IMR-90 (cell line): ENCODE data around the gene LMNB1. TPM values are rescaled to one million over a fixed set of nuclear protein-coding genes. Genes with fewer than 3 reads are reported as not detected.
"Not testable (repeated sequence)": the region's sequence is repeated elsewhere in the genome, so short reads cannot be mapped to it uniquely, and the experiment has no call there.

Experiments used
- ATAC-seq: fragments of 200-7000 bp; cut with Tn5 transposase; 2 replicates; pipeline ENCODE4 v1.9.1; 2020; ENCODE audit warnings: low read depth, mild to moderate bottlenecking, moderate library complexity
- BruUV-seq: library from RNA; stranded (reverse); fragments of 400-500 nt; replicated peaks from 2 replicates; lab custom pipeline; 2021; lab: Mats Ljungman, UMichigan
- CTCF ChIA-PET: fragments of 300-600 bp; formaldehyde crosslinking; extraction: SDS; loops from one replicate; lab custom pipeline; 2021; ENCODE audit warnings: antibody characterized with exemption; lab: Yijun Ruan, JAX
- POLR2A ChIA-PET: fragments of 300-600 bp; sonication (Branson Sonifier 250); formaldehyde crosslinking; loops from one replicate; lab custom pipeline; 2022; ENCODE audit warnings: antibody characterized with exemption; ENCODE audit not compliant: unreplicated experiment; lab: Charles Lee
- DNase-seq: peaks from one replicate; pipeline ENCODE4 v3.0.0; 2013
- H2AFZ ChIP-seq: replicated peaks from 2 replicates; pipeline ENCODE3; 2013; ENCODE audit warnings: low read length, mild to moderate bottlenecking; ENCODE audit not compliant: poor library complexity
- H2AK5ac ChIP-seq: 2 replicates; pipeline ENCODE4 v1.6.1; 2013; ENCODE audit warnings: low read depth, low read length, inconsistent platforms
- H2AK9ac ChIP-seq: replicated peaks from 2 replicates; pipeline ENCODE3; 2013; ENCODE audit warnings: mild to moderate bottlenecking, low read depth, low read length, moderate library complexity; ENCODE audit not compliant: poor library complexity
- H2BK120ac ChIP-seq: 2 replicates; pipeline ENCODE4 v1.6.1; 2013; ENCODE audit warnings: low read depth, low read length, inconsistent platforms
- H2BK15ac ChIP-seq: 3 replicates; pipeline ENCODE4 v1.6.1; 2013; ENCODE audit warnings: low read depth, low read length, inconsistent platforms
- H2BK20ac ChIP-seq: 2 replicates; pipeline ENCODE4 v1.6.1; 2013; ENCODE audit warnings: low read depth, mild to moderate bottlenecking, inconsistent platforms, low read length, moderate library complexity
- H2BK5ac ChIP-seq: 2 replicates; pipeline ENCODE4 v1.6.1; 2013; ENCODE audit warnings: mild to moderate bottlenecking, low read depth, low read length, inconsistent platforms; ENCODE audit not compliant: poor library complexity, severe bottlenecking
- H3K14ac ChIP-seq: replicated peaks from 2 replicates; pipeline ENCODE4 v1.6.1; 2013; ENCODE audit warnings: low read depth, low read length, inconsistent platforms
- H3K18ac ChIP-seq: 2 replicates; pipeline ENCODE4 v1.6.1; 2013; ENCODE audit warnings: low read depth, low read length, control low read depth
- H3K23ac ChIP-seq: 2 replicates; pipeline ENCODE4 v1.6.1; 2013; ENCODE audit warnings: low read depth, low read length, inconsistent platforms
- H3K27ac ChIP-seq: 2 replicates; pipeline ENCODE4 v1.5.1; 2013; ENCODE audit warnings: mild to moderate bottlenecking, control low read depth, low read length; ENCODE audit not compliant: insufficient read depth
- H3K27me3 ChIP-seq: 2 replicates; pipeline ENCODE4 v1.6.1; 2013; ENCODE audit warnings: low read length; ENCODE audit not compliant: control insufficient read depth, insufficient read depth
- H3K36me3 ChIP-seq: 2 replicates; pipeline ENCODE4 v1.6.1; 2013; ENCODE audit warnings: low read length, mixed read lengths; ENCODE audit not compliant: control insufficient read depth, insufficient read depth
- H3K4ac ChIP-seq: 2 replicates; pipeline ENCODE4 v1.6.1; 2013; ENCODE audit warnings: low read depth, low read length, inconsistent platforms
- H3K4me1 ChIP-seq: 2 replicates; pipeline ENCODE4 v1.6.1; 2013; ENCODE audit warnings: low read length, mixed read lengths; ENCODE audit not compliant: control insufficient read depth, insufficient read depth
- H3K4me2 ChIP-seq: 2 replicates; pipeline ENCODE4 v1.6.1; 2013; ENCODE audit warnings: low read depth, mild to moderate bottlenecking, control low read depth, low read length, moderate library complexity
- H3K4me3 ChIP-seq: 2 replicates; pipeline ENCODE4 v1.5.1; 2013; ENCODE audit warnings: low read depth, mild to moderate bottlenecking, control low read depth, low read length, moderate library complexity; ENCODE audit not compliant: insufficient read depth
- H3K56ac ChIP-seq: 2 replicates; pipeline ENCODE4 v1.6.1; 2013; ENCODE audit warnings: low read length, inconsistent platforms; ENCODE audit not compliant: insufficient read depth; ENCODE audit errors: extremely low read depth
- H3K79me1 ChIP-seq, 2 experiments: 2 replicates each; pipeline ENCODE4 v1.6.1; 2013; ENCODE audit warnings: low read length in 2 of 2, inconsistent platforms in 1 of 2, low read depth in 1 of 2
- H3K9ac ChIP-seq: 2 replicates; pipeline ENCODE4 v1.6.1; 2013; ENCODE audit warnings: low read depth, low read length, control low read depth
- H3K9me1 ChIP-seq: 2 replicates; pipeline ENCODE4 v1.6.1; 2013; ENCODE audit warnings: low read length, inconsistent platforms; ENCODE audit not compliant: insufficient read depth
- H3K9me3 ChIP-seq: 2 replicates; pipeline ENCODE4 v1.6.1; 2013; ENCODE audit warnings: low read length; ENCODE audit not compliant: control insufficient read depth, insufficient read depth
- H4K20me1 ChIP-seq: 2 replicates; pipeline ENCODE4 v1.6.1; 2013; ENCODE audit warnings: low read length, inconsistent platforms; ENCODE audit not compliant: insufficient read depth
- H4K5ac ChIP-seq: 2 replicates; pipeline ENCODE4 v1.6.1; 2013; ENCODE audit warnings: mild to moderate bottlenecking, low read depth, low read length, control low read depth
- H4K8ac ChIP-seq, 2 experiments: 2 replicates each; pipeline ENCODE4 v1.6.1; 2013; ENCODE audit warnings: low read depth in 2 of 2, low read length in 2 of 2, control low read depth in 1 of 2, inconsistent platforms in 1 of 2
- H4K91ac ChIP-seq: 2 replicates; pipeline ENCODE4 v1.6.1; 2013; ENCODE audit warnings: low read depth, low read length, inconsistent platforms; ENCODE audit not compliant: insufficient read depth
- BHLHE40 ChIP-seq: fragments of 150-350 bp; IDR thresholded peaks from 2 replicates; pipeline ENCODE4 v1.6.1; 2016; ENCODE audit warnings: mild to moderate bottlenecking, low read depth, low read length
- FOS ChIP-seq: fragments of 150-350 bp; IDR thresholded peaks from 2 replicates; pipeline ENCODE4 v1.6.1; 2016; ENCODE audit warnings: low read depth, low read length
- MAFK ChIP-seq: IDR thresholded peaks from 2 replicates; pipeline ENCODE4 v1.6.1; 2012; ENCODE audit warnings: low read depth, low read length, improper control_type of control experiment
- POLR2A ChIP-seq: IDR thresholded peaks from 2 replicates; pipeline ENCODE4 v1.6.1; 2012; ENCODE audit warnings: mild to moderate bottlenecking, low read depth, low read length
- RCOR1 ChIP-seq: IDR thresholded peaks from 2 replicates; pipeline ENCODE4 v1.6.1; 2012; ENCODE audit warnings: mild to moderate bottlenecking, low read length, improper control_type of control experiment; ENCODE audit not compliant: insufficient replicate concordance
- RFX5 ChIP-seq: IDR thresholded peaks from 2 replicates; pipeline ENCODE4 v1.8.0; 2012; ENCODE audit warnings: low read depth, mild to moderate bottlenecking, low read length, moderate library complexity
- WGBS, 2 experiments: methylation state at CpG; one replicate each; pipeline versions ENCODE4 v1.1.5 to v1.1.7; 2013; ENCODE audit warnings: missing lambda C conversion rate in 2 of 2; ENCODE audit not compliant: insufficient read length in 1 of 2; ENCODE audit errors: extremely low coverage in 2 of 2; 5-methylcytosine and 5-hydroxymethylcytosine counted together
- dilution Hi-C: fragments of 300-500 bp; cut with HindIII; formaldehyde crosslinking; loops from one replicate; pipeline ENCODE4 v1.14.3; 2018; ENCODE audit warnings: low sequenced_read_pairs; ENCODE audit not compliant: unreplicated experiment
- in situ Hi-C: fragments of 300-500 bp; cut with MboI; formaldehyde crosslinking; loops from 3 replicates; pipeline ENCODE4 v1.14.3; 2019; ENCODE audit warnings: low sequenced_read_pairs, inconsistent platforms, mixed read lengths
- intact Hi-C: fragments of 100-400 bp; cut with micrococcal nuclease; formaldehyde crosslinking; loops from 2 replicates; pipeline ENCODE4 v1.10.0; 2022
- polyA plus RNA-seq, 3 experiments: library from polyadenylated mRNA; depleted of rRNA; stranded (reverse); fragments of >200 nt; gene quantifications; 2 replicates each; pipeline ENCODE4 v1.2.3, GENCODE V29; 2012; ENCODE audit warnings: low replicate concordance in 1 of 3
- total RNA-seq: library from RNA; depleted of rRNA; stranded (reverse); fragments of >200 nt; gene quantifications from 2 replicates; pipeline ENCODE4 v1.2.3, GENCODE V29; 2012

The LMNB1 gene
- total and polyA plus RNA-seq, 2 of the 4 experiments (the other 2 are of a cell fraction): 36.0 to 53.6 TPM

DNA sequence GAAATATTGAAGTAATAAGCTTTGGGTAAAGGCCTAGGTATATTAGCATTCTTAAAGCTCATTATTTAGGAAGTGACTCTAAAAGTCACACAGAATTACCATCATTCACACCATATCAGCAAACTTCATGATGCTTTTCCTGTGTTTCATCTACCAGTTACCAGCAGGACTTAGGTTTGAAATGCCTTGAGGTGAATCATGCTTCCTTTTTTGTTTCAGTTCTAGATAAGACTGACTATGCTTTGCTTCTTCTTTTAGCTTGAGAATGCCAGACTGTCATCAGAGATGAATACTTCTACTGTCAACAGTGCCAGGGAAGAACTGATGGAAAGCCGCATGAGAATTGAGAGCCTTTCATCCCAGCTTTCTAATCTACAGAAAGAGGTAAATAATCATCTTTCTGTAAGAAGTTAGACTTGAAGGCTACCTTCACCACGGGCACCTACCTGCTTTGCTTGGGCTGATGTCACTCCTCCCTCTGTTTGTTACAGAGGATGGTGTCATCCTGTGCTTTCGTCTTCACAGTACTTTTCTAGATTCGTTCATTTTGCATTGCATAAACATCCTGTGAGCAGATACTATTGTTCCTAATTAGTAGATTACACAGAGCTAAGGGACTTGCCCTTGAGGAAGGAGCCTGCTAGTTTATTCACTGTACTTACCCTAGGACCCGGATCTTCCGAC lies 34.7 kb downstream of the LMNB1 start (continued):
- no peak for TF ChIP-seq RCOR1

DNA sequence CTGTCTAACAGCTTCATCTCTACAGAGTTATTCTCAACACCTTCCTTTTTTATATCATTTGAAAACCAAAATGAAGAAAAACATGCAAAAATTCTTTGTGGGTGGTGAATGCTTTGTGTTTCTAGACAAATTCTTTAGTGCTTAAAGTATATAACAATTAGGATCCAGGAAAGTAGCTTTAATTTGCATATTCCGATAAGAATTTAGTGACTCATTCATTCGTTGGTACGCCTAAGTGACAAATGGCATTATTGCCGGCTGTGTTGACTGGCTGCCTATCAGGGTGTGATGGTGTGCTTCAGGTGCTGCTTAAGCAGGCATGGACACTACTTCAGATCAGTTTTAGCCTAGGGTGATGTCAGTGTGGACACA lies 35.2 kb downstream of the LMNB1 start:
- H2BK5ac ChIP-seq: peak overlapping the region; percentile 87
- WGBS, 2 experiments: no CpG with 5 or more reads among the region's 4 CpGs
- H4K8ac ChIP-seq: peak overlapping the region in 1 of 2 experiments; percentile 45; a peak in 2 of 4 replicates
- no peak overlapping the region for H3K4me3 ChIP-seq
- peaks cover 10% of the 10 kb centered on the region for H3K4me1 ChIP-seq
- H3K4me2 ChIP-seq: no peak overlapping the region
- dilution Hi-C loops: no loop called here
- no peak overlapping the region for H3K23ac ChIP-seq
- H2BK20ac ChIP-seq: peak overlapping the region; percentile 38; the same call in 1 of the 2 replicates
- no peaks in the 10 kb centered on the region for H4K20me1 ChIP-seq
- DNase-seq: no peak
- H2AK5ac ChIP-seq: no peak overlapping the region; the same call in 1 of the 2 replicates
- intact Hi-C loops: no loop called here
- H2AFZ ChIP-seq: no peak overlapping the region
- H3K27me3 ChIP-seq: no peaks in the 10 kb centered on the region
- H3K36me3 ChIP-seq: peaks cover 4% of the 10 kb centered on the region; the same call in 1 of the 2 replicates
- no peak overlapping the region for H3K9ac ChIP-seq
- H2BK15ac ChIP-seq: 0 out of 3 replicates have a peak overlapping the region, but pooled peaks have one; percentile 5
- peaks cover 25 to 43% of the 10 kb centered on the region in 2 experiments for H3K79me1 ChIP-seq
- ATAC-seq: no peak
- TF ChIP-seq MAFK (no peak), FOS (no peak), RFX5 (no peak), BHLHE40 (no peak), POLR2A (no peak)
- BruUV-seq: no TSS peak
- H3K4ac ChIP-seq: 0 out of 2 replicates have a peak overlapping the region, but pooled peaks have one; percentile 10
- H3K14ac ChIP-seq: no peak overlapping the region
- no peak overlapping the region for H4K91ac ChIP-seq
- H2BK120ac ChIP-seq: no peak overlapping the region; the same call in 1 of the 2 replicates
- in situ Hi-C loops: loop anchor here (25.0 kb wide), 1 partner anchor 700 kb away; the partner anchor contains the start of gene PRRC1
- no peak overlapping the region for H3K56ac ChIP-seq
- no peaks in the 10 kb centered on the region for H3K9me3 ChIP-seq
- H3K9me1 ChIP-seq: peaks cover 9% of the 10 kb centered on the region
- ChIA-PET POLR2A (no interaction called here), CTCF (no interaction called here)
- H3K18ac ChIP-seq: peak overlapping the region; percentile 9; the same call in 1 of the 2 replicates
- 0 out of 2 replicates have a peak overlapping the region, but pooled peaks have one; percentile 17 for H4K5ac ChIP-seq
- no peak overlapping the region for H3K27ac ChIP-seq
- no peak overlapping the region for H2AK9ac ChIP-seq

- dilution Hi-C loops, H3K9me1 ChIP-seq, H3K27ac ChIP-seq, H3K4me3 ChIP-seq, H3K18ac ChIP-seq, H4K20me1 ChIP-seq, BruUV-seq, H3K4ac ChIP-seq, H3K9ac ChIP-seq, H2BK15ac ChIP-seq, H3K27me3 ChIP-seq, CTCF ChIA-PET, H3K14ac ChIP-seq, H4K91ac ChIP-seq, H2AFZ ChIP-seq, H3K4me1 ChIP-seq, H4K8ac ChIP-seq, H4K5ac ChIP-seq, H2BK20ac ChIP-seq, ATAC-seq, POLR2A ChIA-PET, intact Hi-C loops, H3K56ac ChIP-seq, DNase-seq, H3K4me2 ChIP-seq, H3K9me3 ChIP-seq, H2BK5ac ChIP-seq, H2AK9ac ChIP-seq, H2BK120ac ChIP-seq, H3K36me3 ChIP-seq, H2AK5ac ChIP-seq, H3K23ac ChIP-seq: not testable (repeated sequence)
- no CpG with 5 or more reads among the region's 9 CpGs for WGBS, 2 experiments
- H3K79me1 ChIP-seq: peaks cover 28 to 53% of the 10 kb centered on the region in 2 experiments
- in situ Hi-C loops: loop anchor here (25.0 kb wide), 1 partner anchor 699 kb away; the partner anchor contains the start of gene PRRC1
Measured at GRCh38 chr5:126813799-126814198, 36.9 kb downstream of the LMNB1 start.
